Measurements from ENCODE around the gene SSR4. TPM values are rescaled to one million over a fixed set of nuclear protein-coding genes. Genes with fewer than 3 reads are reported as not detected.
A peak's percentile ranks its signal among the peaks of the same experiment; 100 is the strongest.

Gene SSR4
- total and polyA plus RNA-seq, 10 of the 15 experiments (the other 5 are each of a cell fraction or from before 2014, with no cell fraction given), result 151 to 521 (median 310) TPM

DNA sequence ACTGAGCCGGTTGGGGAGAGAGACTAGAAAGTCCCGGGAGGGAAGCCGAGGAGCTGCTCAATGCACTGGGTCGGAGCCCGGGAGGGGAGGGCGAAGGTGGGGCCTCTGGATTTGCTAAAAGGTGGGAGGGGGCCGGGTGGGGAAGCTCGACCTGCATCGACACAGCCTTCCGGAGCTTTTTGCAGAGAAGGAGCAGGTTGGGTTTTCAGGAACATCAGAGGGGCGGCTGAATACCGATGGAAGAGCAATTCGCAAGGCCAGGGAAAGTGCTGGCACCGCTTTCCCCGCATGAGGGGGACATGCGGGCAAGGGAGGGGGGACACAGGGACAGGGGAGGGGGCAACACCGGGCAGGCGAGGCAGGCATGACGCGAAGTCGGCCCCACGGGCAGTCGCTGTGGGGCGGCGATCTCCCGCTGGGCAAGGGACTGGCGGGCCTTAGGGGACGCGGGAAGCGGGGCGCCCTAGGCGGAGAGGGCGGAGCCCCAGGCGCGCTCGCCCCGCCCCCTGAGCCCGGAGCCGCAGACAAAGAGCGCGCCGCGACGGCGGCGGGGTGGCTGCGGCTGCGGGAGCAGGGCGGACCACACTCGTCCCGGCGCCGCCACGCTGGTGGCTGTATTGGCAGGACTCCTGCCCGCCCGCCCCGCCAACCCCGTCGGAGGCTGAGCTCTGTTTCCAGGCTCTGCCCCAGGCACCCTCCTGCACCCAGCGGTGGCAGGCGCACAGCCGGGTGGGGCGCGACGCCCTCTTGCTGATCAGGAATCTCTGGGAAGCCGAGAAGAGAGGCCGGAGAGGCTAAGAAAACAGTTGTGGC is 24.3 kb downstream of the SSR4 start:
- DNase-seq (ENCODE audit: low read depth, low spot score) (no peak), FAIRE-seq (no peak), ATAC-seq (peak; percentile 78)
- H3K36me3 ChIP-seq (ENCODE audit: control insufficient read depth in 2 of 2, insufficient read depth in 2 of 2, low read length in 1 of 2), result no peaks in the 10 kb centered on the region
- BruUV-seq (replicated peaks), result no TSS peak
- H3K4me1 ChIP-seq (ENCODE audit: control insufficient read depth, insufficient read depth, low read length), result no peaks in the 10 kb centered on the region
- no peak overlapping the region for H3K27ac ChIP-seq (ENCODE audit: control insufficient read depth, insufficient read depth)
- no peak overlapping the region for H3K4me3 ChIP-seq
- H3K4me2 ChIP-seq (ENCODE audit: control insufficient read depth, insufficient read depth), result no peak overlapping the region
- no peaks in the 10 kb centered on the region for H3K79me2 ChIP-seq (ENCODE audit: control insufficient read depth, insufficient read depth, low read length)
- ChIA-PET SMC1A (ENCODE audit: uncharacterized antibody, unreplicated experiment) (no interaction called here), RAD21 (ENCODE audit: unreplicated experiment) (no interaction called here), POLR2A (no interaction called here), CTCF (no interaction called here)
- H3K9me3 ChIP-seq (replicated peaks; ENCODE audit: control insufficient read depth, insufficient read depth, low read length), result no peaks in the 10 kb centered on the region
- H3K9ac ChIP-seq (ENCODE audit: control insufficient read depth, insufficient read depth, low read length), result no peak overlapping the region
- intact Hi-C loops (cut with micrococcal nuclease; ENCODE audit: unreplicated experiment), result no loop called here
- in situ Hi-C loops (cut with MboI), result loop anchor here (25.0 kb wide), 1 partner anchor 631 kb away; the partner anchor contains the start of gene MAGEA1
- H3K27me3 ChIP-seq (replicated peaks in 1 of 2; ENCODE audit: control insufficient read depth in 2 of 2, insufficient read depth in 2 of 2, low read length in 1 of 2), result no peaks in the 10 kb centered on the region; a peak in 1 of 4 replicates
- TF ChIP-seq CHD4 (IDR thresholded peaks at IDR 0.05) (no peak), ZBED1 (IDR thresholded peaks at IDR 0.05; ENCODE audit: borderline replicate concordance) (no peak), NR2F1 (conservative IDR thresholded peaks at IDR 0.05) (no peak), SMAD1 (IDR thresholded peaks at IDR 0.05; ENCODE audit: low read depth, partially characterized antibody) (no peak), RBBP5 (conservative IDR thresholded peaks at IDR 0.05) (no peak), PML (IDR thresholded peaks at IDR 0.05; ENCODE audit: low read length) (no peak), JUND (IDR thresholded peaks at IDR 0.05; ENCODE audit: low read depth, low read length) (no peak), LARP7 (IDR thresholded peaks at IDR 0.05) (no peak)
- TF ChIP-seq, protein P1, sequence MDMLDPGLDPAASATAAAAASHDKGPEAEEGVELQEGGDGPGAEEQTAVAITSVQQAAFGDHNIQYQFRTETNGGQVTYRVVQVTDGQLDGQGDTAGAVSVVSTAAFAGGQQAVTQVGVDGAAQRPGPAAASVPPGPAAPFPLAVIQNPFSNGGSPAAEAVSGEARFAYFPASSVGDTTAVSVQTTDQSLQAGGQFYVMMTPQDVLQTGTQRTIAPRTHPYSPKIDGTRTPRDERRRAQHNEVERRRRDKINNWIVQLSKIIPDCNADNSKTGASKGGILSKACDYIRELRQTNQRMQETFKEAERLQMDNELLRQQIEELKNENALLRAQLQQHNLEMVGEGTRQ (IDR thresholded peaks at IDR 0.05; ENCODE audit: borderline replicate concordance, low read depth, low read length), result no peak
- H2AFZ ChIP-seq (ENCODE audit: control insufficient read depth, low read depth, low read length), result no peak overlapping the region; the same call in 1 of the 2 replicates
- no peaks in the 10 kb centered on the region for H4K20me1 ChIP-seq (ENCODE audit: control insufficient read depth, insufficient read depth)
- 47% methylated on average over 50 of the region's 67 CpGs for WGBS (ENCODE audit: insufficient coverage, insufficient replicate concordance, low lambda C conversion rate, missing lambda C conversion rate)

All from GM12878 (cell line).